ENCODE results near the gene TMED7. TPM values are rescaled to one million over a fixed set of nuclear protein-coding genes. Genes with fewer than 3 reads are reported as not detected.

The TMED7 gene
- total and polyA plus RNA-seq, 2 of the 8 experiments (the other 6 are each of a cell fraction or from before 2014, with no cell fraction given) = 43.8 to 75.2 TPM

DNA sequence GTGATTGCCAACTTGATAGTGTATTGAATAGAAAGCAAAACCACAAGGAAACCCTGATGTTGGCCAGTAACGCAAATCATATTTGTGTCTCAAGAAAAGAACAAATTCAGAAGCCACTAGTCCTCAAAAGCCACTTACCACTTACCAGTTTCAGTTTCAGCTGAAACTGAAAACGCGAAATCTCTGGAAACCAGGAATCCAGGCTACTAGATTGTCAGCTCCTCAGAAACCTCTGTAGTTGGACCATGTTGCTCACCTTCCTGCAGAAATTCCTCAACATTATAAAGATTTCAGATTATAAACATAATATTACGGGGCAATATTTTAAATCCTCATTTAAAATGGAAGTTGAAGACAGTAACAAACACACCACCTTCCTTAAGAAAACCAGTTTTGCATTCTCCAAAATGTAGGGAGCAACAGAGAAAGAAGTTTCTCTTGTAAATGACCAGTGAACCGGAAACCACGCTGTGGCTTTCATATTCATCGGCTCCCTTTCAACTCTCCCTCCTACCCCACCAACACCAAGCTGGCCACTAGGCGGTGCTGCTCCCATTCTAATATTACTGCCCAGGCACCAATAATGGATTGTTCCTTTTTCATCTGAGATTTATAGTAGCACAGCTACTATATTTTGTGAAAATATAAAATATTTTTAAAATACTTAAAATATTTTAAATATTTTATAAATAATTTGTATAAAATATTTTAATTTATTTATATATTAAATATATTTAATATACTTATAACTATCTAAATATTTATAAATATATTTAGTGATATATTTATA is 8.7 kb upstream of the TMED7 start (continued):
- TF ChIP-seq, protein P1, sequence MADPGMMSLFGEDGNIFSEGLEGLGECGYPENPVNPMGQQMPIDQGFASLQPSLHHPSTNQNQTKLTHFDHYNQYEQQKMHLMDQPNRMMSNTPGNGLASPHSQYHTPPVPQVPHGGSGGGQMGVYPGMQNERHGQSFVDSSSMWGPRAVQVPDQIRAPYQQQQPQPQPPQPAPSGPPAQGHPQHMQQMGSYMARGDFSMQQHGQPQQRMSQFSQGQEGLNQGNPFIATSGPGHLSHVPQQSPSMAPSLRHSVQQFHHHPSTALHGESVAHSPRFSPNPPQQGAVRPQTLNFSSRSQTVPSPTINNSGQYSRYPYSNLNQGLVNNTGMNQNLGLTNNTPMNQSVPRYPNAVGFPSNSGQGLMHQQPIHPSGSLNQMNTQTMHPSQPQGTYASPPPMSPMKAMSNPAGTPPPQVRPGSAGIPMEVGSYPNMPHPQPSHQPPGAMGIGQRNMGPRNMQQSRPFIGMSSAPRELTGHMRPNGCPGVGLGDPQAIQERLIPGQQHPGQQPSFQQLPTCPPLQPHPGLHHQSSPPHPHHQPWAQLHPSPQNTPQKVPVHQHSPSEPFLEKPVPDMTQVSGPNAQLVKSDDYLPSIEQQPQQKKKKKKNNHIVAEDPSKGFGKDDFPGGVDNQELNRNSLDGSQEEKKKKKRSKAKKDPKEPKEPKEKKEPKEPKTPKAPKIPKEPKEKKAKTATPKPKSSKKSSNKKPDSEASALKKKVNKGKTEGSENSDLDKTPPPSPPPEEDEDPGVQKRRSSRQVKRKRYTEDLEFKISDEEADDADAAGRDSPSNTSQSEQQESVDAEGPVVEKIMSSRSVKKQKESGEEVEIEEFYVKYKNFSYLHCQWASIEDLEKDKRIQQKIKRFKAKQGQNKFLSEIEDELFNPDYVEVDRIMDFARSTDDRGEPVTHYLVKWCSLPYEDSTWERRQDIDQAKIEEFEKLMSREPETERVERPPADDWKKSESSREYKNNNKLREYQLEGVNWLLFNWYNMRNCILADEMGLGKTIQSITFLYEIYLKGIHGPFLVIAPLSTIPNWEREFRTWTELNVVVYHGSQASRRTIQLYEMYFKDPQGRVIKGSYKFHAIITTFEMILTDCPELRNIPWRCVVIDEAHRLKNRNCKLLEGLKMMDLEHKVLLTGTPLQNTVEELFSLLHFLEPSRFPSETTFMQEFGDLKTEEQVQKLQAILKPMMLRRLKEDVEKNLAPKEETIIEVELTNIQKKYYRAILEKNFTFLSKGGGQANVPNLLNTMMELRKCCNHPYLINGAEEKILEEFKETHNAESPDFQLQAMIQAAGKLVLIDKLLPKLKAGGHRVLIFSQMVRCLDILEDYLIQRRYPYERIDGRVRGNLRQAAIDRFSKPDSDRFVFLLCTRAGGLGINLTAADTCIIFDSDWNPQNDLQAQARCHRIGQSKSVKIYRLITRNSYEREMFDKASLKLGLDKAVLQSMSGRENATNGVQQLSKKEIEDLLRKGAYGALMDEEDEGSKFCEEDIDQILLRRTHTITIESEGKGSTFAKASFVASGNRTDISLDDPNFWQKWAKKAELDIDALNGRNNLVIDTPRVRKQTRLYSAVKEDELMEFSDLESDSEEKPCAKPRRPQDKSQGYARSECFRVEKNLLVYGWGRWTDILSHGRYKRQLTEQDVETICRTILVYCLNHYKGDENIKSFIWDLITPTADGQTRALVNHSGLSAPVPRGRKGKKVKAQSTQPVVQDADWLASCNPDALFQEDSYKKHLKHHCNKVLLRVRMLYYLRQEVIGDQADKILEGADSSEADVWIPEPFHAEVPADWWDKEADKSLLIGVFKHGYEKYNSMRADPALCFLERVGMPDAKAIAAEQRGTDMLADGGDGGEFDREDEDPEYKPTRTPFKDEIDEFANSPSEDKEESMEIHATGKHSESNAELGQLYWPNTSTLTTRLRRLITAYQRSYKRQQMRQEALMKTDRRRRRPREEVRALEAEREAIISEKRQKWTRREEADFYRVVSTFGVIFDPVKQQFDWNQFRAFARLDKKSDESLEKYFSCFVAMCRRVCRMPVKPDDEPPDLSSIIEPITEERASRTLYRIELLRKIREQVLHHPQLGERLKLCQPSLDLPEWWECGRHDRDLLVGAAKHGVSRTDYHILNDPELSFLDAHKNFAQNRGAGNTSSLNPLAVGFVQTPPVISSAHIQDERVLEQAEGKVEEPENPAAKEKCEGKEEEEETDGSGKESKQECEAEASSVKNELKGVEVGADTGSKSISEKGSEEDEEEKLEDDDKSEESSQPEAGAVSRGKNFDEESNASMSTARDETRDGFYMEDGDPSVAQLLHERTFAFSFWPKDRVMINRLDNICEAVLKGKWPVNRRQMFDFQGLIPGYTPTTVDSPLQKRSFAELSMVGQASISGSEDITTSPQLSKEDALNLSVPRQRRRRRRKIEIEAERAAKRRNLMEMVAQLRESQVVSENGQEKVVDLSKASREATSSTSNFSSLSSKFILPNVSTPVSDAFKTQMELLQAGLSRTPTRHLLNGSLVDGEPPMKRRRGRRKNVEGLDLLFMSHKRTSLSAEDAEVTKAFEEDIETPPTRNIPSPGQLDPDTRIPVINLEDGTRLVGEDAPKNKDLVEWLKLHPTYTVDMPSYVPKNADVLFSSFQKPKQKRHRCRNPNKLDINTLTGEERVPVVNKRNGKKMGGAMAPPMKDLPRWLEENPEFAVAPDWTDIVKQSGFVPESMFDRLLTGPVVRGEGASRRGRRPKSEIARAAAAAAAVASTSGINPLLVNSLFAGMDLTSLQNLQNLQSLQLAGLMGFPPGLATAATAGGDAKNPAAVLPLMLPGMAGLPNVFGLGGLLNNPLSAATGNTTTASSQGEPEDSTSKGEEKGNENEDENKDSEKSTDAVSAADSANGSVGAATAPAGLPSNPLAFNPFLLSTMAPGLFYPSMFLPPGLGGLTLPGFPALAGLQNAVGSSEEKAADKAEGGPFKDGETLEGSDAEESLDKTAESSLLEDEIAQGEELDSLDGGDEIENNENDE (IDR thresholded peaks at IDR 0.05; ENCODE audit: insufficient replicate concordance, low read length) = peak; percentile 83
- peak; percentile 95 to 96 for TF ChIP-seq RAD21 (IDR thresholded peaks at IDR 0.05 in 1 of 2, conservative IDR thresholded peaks at IDR 0.05 in 1 of 2; ENCODE audit: low read depth in 2 of 2, low read length in 2 of 2)
- no peak for TF ChIP-seq NRF1 (IDR thresholded peaks at IDR 0.05; ENCODE audit: low read depth, low read length)
